Brain microvascular endothelial cell (primary cell): Measurements from ENCODE around the gene SGSM2.

Source experiments
- DNase-seq: peaks from one replicate; pipeline ENCODE4 v3.0.0-alpha.2; 2020
- H3K27ac ChIP-seq: fragments of 250-450 bp; sonication (Bioruptor Pico); 2 replicates; pipeline ENCODE4 v1.5.1; 2020; ENCODE audit warnings: mild to moderate bottlenecking, moderate library complexity
- H3K27me3 ChIP-seq: fragments of 250-450 bp; sonication (Bioruptor Pico); replicated peaks from 2 replicates; pipeline ENCODE4 v1.5.1; 2020; ENCODE audit warnings: mild to moderate bottlenecking
- H3K36me3 ChIP-seq: fragments of 250-450 bp; sonication (Bioruptor Pico); replicated peaks from 2 replicates; pipeline ENCODE4 v1.5.1; 2020; ENCODE audit warnings: mild to moderate bottlenecking
- H3K4me3 ChIP-seq: 2 replicates; pipeline ENCODE4 v1.5.1; 2011; ENCODE audit warnings: low read depth, mild to moderate bottlenecking, control low read depth, low read length, moderate library complexity
- CTCF ChIP-seq: IDR thresholded peaks from 2 replicates; pipeline ENCODE4 v1.5.1; 2011; ENCODE audit warnings: low read depth, mild to moderate bottlenecking, moderate library complexity, low read length, control low read depth, inconsistent platforms; ENCODE audit errors: missing control alignments
- in situ Hi-C: cut with HindIII; loops from 2 replicates; pipeline ENCODE4 v1.10.0; 2017; ENCODE audit warnings: low sequenced_read_pairs, low pct_ligation_motif_present

SGSM2 gene

GRCh38 chr17:2406271-2406902 is 69.1 kb downstream of the SGSM2 start:
- peak overlapping the region; percentile 91 for H3K27ac ChIP-seq
- no peaks in the 10 kb centered on the region for H3K27me3 ChIP-seq
- no peak for DNase-seq
- no peak for TF ChIP-seq CTCF
- H3K4me3 ChIP-seq = no peak overlapping the region
- H3K36me3 ChIP-seq = no peaks in the 10 kb centered on the region
- in situ Hi-C loops = no loop called here

- TF ChIP-seq CTCF = no peak
- peak; percentile 95 for DNase-seq
- in situ Hi-C loops = no loop called here
- no peaks in the 10 kb centered on the region for H3K27me3 ChIP-seq
- peak overlapping the region; percentile 91 for H3K27ac ChIP-seq
- no peak overlapping the region for H3K4me3 ChIP-seq
- no peaks in the 10 kb centered on the region for H3K36me3 ChIP-seq
These were observed 69.8 kb downstream of the SGSM2 start for GRCh38 chr17:2406903-2407790.

- no peak for DNase-seq
- in situ Hi-C loops = no loop called here
- H3K36me3 ChIP-seq = peaks cover 3% of the 10 kb centered on the region
- no peak overlapping the region for H3K4me3 ChIP-seq
- H3K27ac ChIP-seq = no peak overlapping the region
- no peak for TF ChIP-seq CTCF
- H3K27me3 ChIP-seq = no peaks in the 10 kb centered on the region
These were observed 73.7 kb downstream of the SGSM2 start for GRCh38 chr17:2410951-2411350.

GRCh38 chr17:2412561-2413021 is 75.3 kb downstream of the SGSM2 start:
- Histone ChIP-seq H3K27me3 (no peaks in the 10 kb centered on the region), H3K4me3 (no peak overlapping the region), H3K27ac (no peak overlapping the region), H3K36me3 (peaks cover 3% of the 10 kb centered on the region)
- peak; percentile 37 for TF ChIP-seq CTCF
- in situ Hi-C loops = no loop called here
- DNase-seq = no peak

GRCh38 chr17:2414446-2415064 is 77.3 kb downstream of the SGSM2 start:
- Histone ChIP-seq H3K27me3 (no peaks in the 10 kb centered on the region), H3K27ac (no peak overlapping the region), H3K36me3 (peaks cover 5% of the 10 kb centered on the region), H3K4me3 (no peak overlapping the region)
- in situ Hi-C loops = no loop called here
- no peak for DNase-seq
- no peak for TF ChIP-seq CTCF
